ENCODE measurements around the gene AP2B1. TPM values are rescaled to one million over a fixed set of nuclear protein-coding genes. Genes with fewer than 3 reads are reported as not detected.

AP2B1 gene
- total and polyA plus RNA-seq, 2 donors, result 34.7 to 39.1 TPM

DNA sequence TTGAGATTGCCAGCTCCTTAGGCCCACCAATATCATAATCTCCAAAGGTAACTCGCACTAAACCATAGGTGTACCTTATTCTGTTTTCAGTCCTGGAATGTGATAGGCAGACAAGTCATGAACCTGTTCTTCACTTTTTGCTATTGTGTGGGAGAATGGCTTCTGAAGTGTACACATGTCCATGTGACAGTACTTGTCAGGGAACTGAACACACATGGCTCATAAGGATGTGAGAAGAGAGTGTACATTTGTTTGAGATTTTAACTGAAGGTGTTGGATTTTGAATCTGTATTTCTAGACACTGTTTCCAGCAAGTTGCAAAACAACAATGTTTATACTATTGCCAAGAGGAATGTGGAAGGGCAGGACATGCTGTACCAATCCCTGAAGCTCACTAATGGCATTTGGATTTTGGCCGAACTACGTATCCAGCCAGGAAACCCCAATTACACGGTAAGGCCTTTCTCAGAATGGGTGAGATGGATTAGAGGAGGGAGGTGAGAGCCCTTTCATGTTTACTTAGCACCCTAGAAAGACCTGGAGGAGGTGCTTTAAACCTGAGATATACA is 129.9 kb downstream of the AP2B1 start:
- DNase-seq (ENCODE audit: low read depth in 6 of 9, low spot score in 9 of 9), result no peak
- WGBS, result 96% methylated on average over 4 of the region's 4 CpGs
- Histone ChIP-seq H3K4me1 (ENCODE audit: control insufficient read depth in 2 of 2, insufficient read depth in 2 of 2, low read length in 2 of 2) (peaks cover 10 to 13% of the 10 kb centered on the region in 2 donors), H3K36me3 (ENCODE audit: control insufficient read depth in 2 of 2, insufficient read depth in 2 of 2, low read length in 1 of 2) (peaks cover 23 to 28% of the 10 kb centered on the region in 2 donors), H3K9me3 (ENCODE audit: control insufficient read depth in 2 of 2, insufficient read depth in 1 of 2, low read length in 1 of 2) (no peaks in the 10 kb centered on the region), H3K27me3 (ENCODE audit: control insufficient read depth in 2 of 2, insufficient read depth in 1 of 2, low read length in 1 of 2) (no peaks in the 10 kb centered on the region), H3K27ac (ENCODE audit: low read depth in 1 of 2, low read length in 1 of 2) (no peak overlapping the region), H3K4me3 (ENCODE audit: low read length in 2 of 2) (no peak overlapping the region)

- Histone ChIP-seq H3K36me3 (ENCODE audit: control insufficient read depth in 2 of 2, insufficient read depth in 2 of 2, low read length in 1 of 2) (peaks cover 21 to 28% of the 10 kb centered on the region in 2 donors), H3K27me3 (ENCODE audit: control insufficient read depth in 2 of 2, insufficient read depth in 1 of 2, low read length in 1 of 2) (no peaks in the 10 kb centered on the region), H3K4me1 (ENCODE audit: control insufficient read depth in 2 of 2, insufficient read depth in 2 of 2, low read length in 2 of 2) (peaks cover 10% of the 10 kb centered on the region in 2 donors), H3K4me3 (ENCODE audit: low read length in 2 of 2) (no peak overlapping the region), H3K27ac (ENCODE audit: low read depth in 1 of 2, low read length in 1 of 2) (no peak overlapping the region), H3K9me3 (ENCODE audit: control insufficient read depth in 2 of 2, insufficient read depth in 1 of 2, low read length in 1 of 2) (no peaks in the 10 kb centered on the region)
- 95% methylated on average over 2 of the region's 2 CpGs for WGBS
- no peak for DNase-seq (ENCODE audit: low read depth in 6 of 9, low spot score in 9 of 9)
Measured at GRCh38 chr17:35717475-35717874, 130.4 kb downstream of the AP2B1 start.

DNA sequence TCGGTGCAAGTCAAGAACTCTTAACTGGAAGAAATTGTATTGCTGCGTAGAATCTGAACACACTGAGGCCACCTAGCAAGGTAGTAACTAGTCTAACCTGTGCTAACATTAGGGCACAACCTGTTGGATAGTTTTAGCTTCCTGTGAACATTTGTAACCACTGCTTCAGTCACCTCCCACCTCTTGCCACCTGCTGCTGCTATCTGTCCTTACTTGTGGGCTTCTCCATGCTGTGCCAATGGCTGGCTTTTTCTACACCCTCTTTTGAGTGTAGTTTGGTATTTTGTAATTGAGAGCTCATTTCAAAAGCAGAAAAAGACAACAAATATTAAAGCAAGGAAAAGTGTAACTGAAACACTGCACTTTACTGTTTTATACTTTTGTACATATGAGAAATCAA is 136.6 kb downstream of the AP2B1 start:
- no peak overlapping the region for H3K4me3 ChIP-seq (ENCODE audit: low read length in 2 of 2)
- H3K27ac ChIP-seq (ENCODE audit: low read depth in 1 of 2, low read length in 1 of 2), result no peak overlapping the region
- no peaks in the 10 kb centered on the region for H3K27me3 ChIP-seq (ENCODE audit: control insufficient read depth in 2 of 2, insufficient read depth in 1 of 2, low read length in 1 of 2)
- no peaks in the 10 kb centered on the region for H3K9me3 ChIP-seq (ENCODE audit: control insufficient read depth in 2 of 2, insufficient read depth in 1 of 2, low read length in 1 of 2)
- peaks cover 43 to 51% of the 10 kb centered on the region in 2 donors for H3K36me3 ChIP-seq (ENCODE audit: control insufficient read depth in 2 of 2, insufficient read depth in 2 of 2, low read length in 1 of 2)
- no peak for DNase-seq (ENCODE audit: low read depth in 6 of 9, low spot score in 9 of 9)
- over 99% methylated on average over 2 of the region's 2 CpGs for WGBS
- no peaks in the 10 kb centered on the region for H3K4me1 ChIP-seq (ENCODE audit: control insufficient read depth in 2 of 2, insufficient read depth in 2 of 2, low read length in 2 of 2)

DNA sequence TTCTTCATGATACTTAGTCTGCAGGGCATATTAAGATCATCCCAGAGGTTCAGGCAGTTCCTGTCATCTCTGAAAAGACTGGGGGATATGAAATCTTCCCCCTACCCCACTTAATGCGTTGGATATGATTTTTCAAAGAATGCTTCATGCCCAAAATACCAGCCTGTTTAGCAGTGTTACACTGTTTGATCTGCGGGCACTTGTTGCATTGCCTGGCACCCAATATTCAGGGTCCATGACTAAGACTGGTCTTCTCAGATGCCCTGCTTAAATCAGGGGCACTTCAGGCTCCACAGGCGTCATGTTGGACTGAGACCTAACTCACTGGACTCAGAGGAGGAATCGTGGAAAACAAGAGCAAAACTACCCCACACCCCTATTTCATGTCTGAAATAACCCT is 137.9 kb downstream of the AP2B1 start:
- no peaks in the 10 kb centered on the region for H3K4me1 ChIP-seq (ENCODE audit: control insufficient read depth in 2 of 2, insufficient read depth in 2 of 2, low read length in 2 of 2)
- no peaks in the 10 kb centered on the region for H3K9me3 ChIP-seq (ENCODE audit: control insufficient read depth in 2 of 2, insufficient read depth in 1 of 2, low read length in 1 of 2)
- peaks cover 41 to 55% of the 10 kb centered on the region in 2 donors for H3K36me3 ChIP-seq (ENCODE audit: control insufficient read depth in 2 of 2, insufficient read depth in 2 of 2, low read length in 1 of 2)
- DNase-seq (ENCODE audit: low read depth in 6 of 9, low spot score in 9 of 9), result no peak
- H3K27ac ChIP-seq (ENCODE audit: low read depth in 1 of 2, low read length in 1 of 2), result no peak overlapping the region
- WGBS, result 97% methylated on average over 4 of the region's 4 CpGs
- H3K4me3 ChIP-seq (ENCODE audit: low read length in 2 of 2), result no peak overlapping the region
- no peaks in the 10 kb centered on the region for H3K27me3 ChIP-seq (ENCODE audit: control insufficient read depth in 2 of 2, insufficient read depth in 1 of 2, low read length in 1 of 2)

- Histone ChIP-seq H3K27me3 (ENCODE audit: control insufficient read depth in 2 of 2, insufficient read depth in 1 of 2, low read length in 1 of 2) (no peaks in the 10 kb centered on the region), H3K36me3 (ENCODE audit: control insufficient read depth in 2 of 2, insufficient read depth in 2 of 2, low read length in 1 of 2) (peaks cover 41 to 55% of the 10 kb centered on the region in 2 donors), H3K9me3 (ENCODE audit: control insufficient read depth in 2 of 2, insufficient read depth in 1 of 2, low read length in 1 of 2) (no peaks in the 10 kb centered on the region), H3K27ac (ENCODE audit: low read depth in 1 of 2, low read length in 1 of 2) (no peak overlapping the region), H3K4me3 (ENCODE audit: low read length in 2 of 2) (no peak overlapping the region), H3K4me1 (ENCODE audit: control insufficient read depth in 2 of 2, insufficient read depth in 2 of 2, low read length in 2 of 2) (peaks cover 0 to 1% of the 10 kb centered on the region in 2 donors)
- DNase-seq (ENCODE audit: low read depth in 6 of 9, low spot score in 9 of 9), result no peak
- 94% methylated on average over 2 of the region's 2 CpGs for WGBS
Measured at GRCh38 chr17:35725802-35726126, 138.6 kb downstream of the AP2B1 start.

GRCh38 chr17:35726127-35726952 is 139.2 kb downstream of the AP2B1 start:
- H3K4me1 ChIP-seq (ENCODE audit: control insufficient read depth in 2 of 2, insufficient read depth in 2 of 2, low read length in 2 of 2), result peaks cover 0 to 7% of the 10 kb centered on the region in 2 donors
- peaks cover 0 to 3% of the 10 kb centered on the region in 2 donors for H3K27me3 ChIP-seq (ENCODE audit: control insufficient read depth in 2 of 2, insufficient read depth in 1 of 2, low read length in 1 of 2)
- 93% methylated on average over 6 of the region's 6 CpGs for WGBS
- no peak overlapping the region for H3K27ac ChIP-seq (ENCODE audit: low read depth in 1 of 2, low read length in 1 of 2)
- no peak overlapping the region for H3K4me3 ChIP-seq (ENCODE audit: low read length in 2 of 2)
- DNase-seq (ENCODE audit: low read depth in 6 of 9, low spot score in 9 of 9), result no peak
- peaks cover 41 to 51% of the 10 kb centered on the region in 2 donors for H3K36me3 ChIP-seq (ENCODE audit: control insufficient read depth in 2 of 2, insufficient read depth in 2 of 2, low read length in 1 of 2)
- no peaks in the 10 kb centered on the region for H3K9me3 ChIP-seq (ENCODE audit: control insufficient read depth in 2 of 2, insufficient read depth in 1 of 2, low read length in 1 of 2)

- peaks cover 0 to 5% of the 10 kb centered on the region in 2 donors for H3K27me3 ChIP-seq (ENCODE audit: control insufficient read depth in 2 of 2, insufficient read depth in 1 of 2, low read length in 1 of 2)
- DNase-seq (ENCODE audit: low read depth in 6 of 9, low spot score in 9 of 9), result no peak
- no peak overlapping the region for H3K27ac ChIP-seq (ENCODE audit: low read depth in 1 of 2, low read length in 1 of 2)
- H3K9me3 ChIP-seq (ENCODE audit: control insufficient read depth in 2 of 2, insufficient read depth in 1 of 2, low read length in 1 of 2), result no peaks in the 10 kb centered on the region
- WGBS, result 97% methylated on average over 5 of the region's 5 CpGs
- H3K4me1 ChIP-seq (ENCODE audit: control insufficient read depth in 2 of 2, insufficient read depth in 2 of 2, low read length in 2 of 2), result peaks cover 0 to 8% of the 10 kb centered on the region in 2 donors
- H3K36me3 ChIP-seq (ENCODE audit: control insufficient read depth in 2 of 2, insufficient read depth in 2 of 2, low read length in 1 of 2), result peaks cover 41 to 50% of the 10 kb centered on the region in 2 donors
- H3K4me3 ChIP-seq (ENCODE audit: low read length in 2 of 2), result no peak overlapping the region
Measured at GRCh38 chr17:35726953-35727460, 139.9 kb downstream of the AP2B1 start.

- WGBS, result 98% methylated on average over 5 of the region's 5 CpGs
- H3K27me3 ChIP-seq (ENCODE audit: control insufficient read depth in 2 of 2, insufficient read depth in 1 of 2, low read length in 1 of 2), result peaks cover 0 to 12% of the 10 kb centered on the region in 2 donors
- DNase-seq (ENCODE audit: low read depth in 6 of 9, low spot score in 9 of 9), result no peak
- peaks cover 41 to 50% of the 10 kb centered on the region in 2 donors for H3K36me3 ChIP-seq (ENCODE audit: control insufficient read depth in 2 of 2, insufficient read depth in 2 of 2, low read length in 1 of 2)
- H3K27ac ChIP-seq (ENCODE audit: low read depth in 1 of 2, low read length in 1 of 2), result no peak overlapping the region
- peaks cover 0 to 11% of the 10 kb centered on the region in 2 donors for H3K4me1 ChIP-seq (ENCODE audit: control insufficient read depth in 2 of 2, insufficient read depth in 2 of 2, low read length in 2 of 2)
- no peak overlapping the region for H3K4me3 ChIP-seq (ENCODE audit: low read length in 2 of 2)
- no peaks in the 10 kb centered on the region for H3K9me3 ChIP-seq (ENCODE audit: control insufficient read depth in 2 of 2, insufficient read depth in 1 of 2, low read length in 1 of 2)
Measured at GRCh38 chr17:35727635-35728034, 140.5 kb downstream of the AP2B1 start.

DNA sequence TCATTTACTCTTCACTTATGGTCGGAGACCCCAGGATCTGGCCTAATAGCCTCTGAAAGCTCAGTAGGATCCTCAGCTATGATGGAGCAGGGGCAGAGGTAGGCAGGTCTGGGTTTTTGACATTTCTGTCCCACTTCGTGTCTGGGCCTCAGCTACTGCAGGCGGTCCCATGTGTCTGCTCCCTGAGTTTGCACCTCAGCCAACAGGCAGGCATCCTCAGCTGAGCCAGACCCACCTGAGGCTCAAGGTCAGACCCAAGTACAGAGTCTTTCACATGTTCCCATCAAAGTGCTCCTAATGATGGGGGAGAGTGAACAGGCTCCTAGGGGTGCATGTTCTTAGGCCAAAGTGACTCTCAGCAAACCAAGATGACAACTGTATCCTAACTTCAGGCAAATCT is 141.4 kb downstream of the AP2B1 start:
- DNase-seq (ENCODE audit: low read depth in 6 of 9, low spot score in 9 of 9), result no peak
- Histone ChIP-seq H3K27me3 (ENCODE audit: control insufficient read depth in 2 of 2, insufficient read depth in 1 of 2, low read length in 1 of 2) (peaks cover 0 to 13% of the 10 kb centered on the region in 2 donors), H3K9me3 (ENCODE audit: control insufficient read depth in 2 of 2, insufficient read depth in 1 of 2, low read length in 1 of 2) (no peaks in the 10 kb centered on the region), H3K4me3 (ENCODE audit: low read length in 2 of 2) (no peak overlapping the region), H3K36me3 (ENCODE audit: control insufficient read depth in 2 of 2, insufficient read depth in 2 of 2, low read length in 1 of 2) (peaks cover 37 to 49% of the 10 kb centered on the region in 2 donors), H3K27ac (ENCODE audit: low read depth in 1 of 2, low read length in 1 of 2) (no peak overlapping the region), H3K4me1 (ENCODE audit: control insufficient read depth in 2 of 2, insufficient read depth in 2 of 2, low read length in 2 of 2) (peaks cover 0 to 11% of the 10 kb centered on the region in 2 donors)
- 99% methylated on average over 3 of the region's 3 CpGs for WGBS

All from thymus (tissue), 11 donors.